ENCODE data around the gene CTU1. TPM values are rescaled to one million over a fixed set of nuclear protein-coding genes. Genes with fewer than 3 reads are reported as not detected.

Gene CTU1
- total and polyA plus RNA-seq, 2 donors (not counting 1 experiment from before 2014, with no cell fraction given): 8.1 to 8.4 TPM

GRCh38 chr19:51082611-51083010, 25.6 kb downstream of the CTU1 start, which contains the start of gene KLK14:
Gene KLK14, minus strand, starts transcription at chr19:51082887. Its CDS starts 273 bp downstream, at chr19:51082614.
- Histone ChIP-seq H3K79me2 (ENCODE audit: control insufficient read depth, insufficient read depth, low read length) (no peaks in the 10 kb centered on the region), H3K9me3 (ENCODE audit: control extremely low read depth in 1 of 3, control insufficient read depth in 2 of 3, insufficient read depth in 1 of 3, low read length in 2 of 3) (no peaks in the 10 kb centered on the region), H3K4me2 (replicated peaks; ENCODE audit: low read depth, low read length, poor library complexity, severe bottlenecking) (no peak within 1 kb of the TSS), H3K27me3 (replicated peaks in 1 of 4; ENCODE audit: control extremely low read depth in 1 of 4, control insufficient read depth in 3 of 4, insufficient read depth in 4 of 4, low read length in 3 of 4) (no peaks in the 10 kb centered on the region), H4K20me1 (ENCODE audit: control insufficient read depth, insufficient read depth, low read length, poor library complexity, severe bottlenecking) (no peaks in the 10 kb centered on the region), H3K4me1 (ENCODE audit: control insufficient read depth in 2 of 2, insufficient read depth in 2 of 2, low read length in 2 of 2) (no peaks in the 10 kb centered on the region), H3K4me3 (ENCODE audit: control extremely low read depth in 1 of 5, extremely low read depth in 1 of 5, insufficient read depth in 1 of 5, low read depth in 2 of 5, low read length in 4 of 5) (no peak within 1 kb of the TSS), H3K9ac (ENCODE audit: low read length) (no peak within 1 kb of the TSS), H3K27ac (ENCODE audit: low read length in 2 of 2) (no peak within 1 kb of the TSS), H3K36me3 (replicated peaks in 1 of 2; ENCODE audit: control extremely low read depth in 1 of 2, control insufficient read depth in 1 of 2, extremely low read depth in 1 of 2, insufficient read depth in 2 of 2, low read length in 1 of 2) (no peaks in the 10 kb centered on the region), H2AFZ (ENCODE audit: insufficient read depth, low read depth, low read length, poor library complexity, severe bottlenecking) (no peak within 1 kb of the TSS)
- no peaks in the 10 kb centered on the region for H3K9me3 Mint-ChIP-seq (ENCODE audit: insufficient read depth)
- no peak within 1 kb of the TSS for H3K4me3 Mint-ChIP-seq
- WGBS (ENCODE audit: insufficient coverage): 42% methylated on average over 4 of the region's 7 CpGs
- ATAC-seq (ENCODE audit: low read depth) (no peak), DNase-seq (no peak)
- ChIA-PET POLR2A (no interaction called here), CTCF (no interaction called here)
- TF ChIP-seq EZH2 (IDR thresholded peaks at IDR 0.05; ENCODE audit: borderline replicate concordance, insufficient read depth, low read depth, low read length, poor library complexity, severe bottlenecking): no peak
- TF ChIP-seq CTCF (IDR thresholded peaks at IDR 0.05): no peak
- peaks cover 13% of the 10 kb centered on the region for H3K27me3 Mint-ChIP-seq
- intact Hi-C loops (cut with micrococcal nuclease): no loop called here
- H3K27ac Mint-ChIP-seq: no peak within 1 kb of the TSS
- H3K4me1 Mint-ChIP-seq: no peaks in the 10 kb centered on the region

DNA sequence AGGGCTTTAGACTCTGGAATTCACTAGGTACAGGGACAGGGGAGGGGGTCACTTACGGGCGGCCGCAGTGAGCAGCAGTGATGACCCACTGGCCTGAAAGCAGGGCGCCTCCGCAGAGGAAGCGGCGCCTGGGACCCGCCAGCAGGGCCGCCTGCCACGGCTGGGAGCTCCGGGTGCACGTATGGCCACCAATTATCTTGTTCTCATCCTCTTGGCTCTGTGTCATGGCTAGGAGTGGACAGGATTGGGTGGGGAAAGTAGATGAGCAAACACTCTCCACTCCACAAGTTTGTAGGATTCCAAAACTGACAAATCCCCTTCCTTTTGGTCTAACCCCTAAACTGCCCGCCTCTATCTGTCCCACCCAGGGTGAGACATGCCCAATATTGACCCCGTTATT, 26.7 kb downstream of the CTU1 start:
- Mint-ChIP-seq H3K4me3 (no peak overlapping the region), H3K9me3 (ENCODE audit: insufficient read depth) (no peaks in the 10 kb centered on the region), H3K27ac (no peak overlapping the region), H3K4me1 (no peaks in the 10 kb centered on the region), H3K27me3 (peaks cover 13% of the 10 kb centered on the region)
- POLR2A ChIA-PET: no interaction called here
- Histone ChIP-seq H3K27ac (ENCODE audit: low read length in 2 of 2) (no peak overlapping the region), H3K79me2 (ENCODE audit: control insufficient read depth, insufficient read depth, low read length) (no peaks in the 10 kb centered on the region), H3K4me3 (ENCODE audit: control extremely low read depth in 1 of 5, extremely low read depth in 1 of 5, insufficient read depth in 1 of 5, low read depth in 2 of 5, low read length in 4 of 5) (no peak overlapping the region), H3K9ac (ENCODE audit: low read length) (no peak overlapping the region), H2AFZ (ENCODE audit: insufficient read depth, low read depth, low read length, poor library complexity, severe bottlenecking) (no peak overlapping the region), H4K20me1 (ENCODE audit: control insufficient read depth, insufficient read depth, low read length, poor library complexity, severe bottlenecking) (no peaks in the 10 kb centered on the region), H3K4me1 (ENCODE audit: control insufficient read depth in 2 of 2, insufficient read depth in 2 of 2, low read length in 2 of 2) (no peaks in the 10 kb centered on the region), H3K9me3 (ENCODE audit: control extremely low read depth in 1 of 3, control insufficient read depth in 2 of 3, insufficient read depth in 1 of 3, low read length in 2 of 3) (no peaks in the 10 kb centered on the region), H3K27me3 (replicated peaks in 1 of 4; ENCODE audit: control extremely low read depth in 1 of 4, control insufficient read depth in 3 of 4, insufficient read depth in 4 of 4, low read length in 3 of 4) (no peaks in the 10 kb centered on the region), H3K4me2 (replicated peaks; ENCODE audit: low read depth, low read length, poor library complexity, severe bottlenecking) (no peak overlapping the region), H3K36me3 (replicated peaks in 1 of 2; ENCODE audit: control extremely low read depth in 1 of 2, control insufficient read depth in 1 of 2, extremely low read depth in 1 of 2, insufficient read depth in 2 of 2, low read length in 1 of 2) (no peaks in the 10 kb centered on the region)
- ATAC-seq (ENCODE audit: low read depth): no peak
- TF ChIP-seq CTCF (IDR thresholded peaks at IDR 0.05) (no peak), EZH2 (IDR thresholded peaks at IDR 0.05; ENCODE audit: borderline replicate concordance, insufficient read depth, low read depth, low read length, poor library complexity, severe bottlenecking) (no peak)
- DNase-seq: no peak
- WGBS (ENCODE audit: insufficient coverage): 96% methylated on average over 12 of the region's 14 CpGs
- intact Hi-C loops (cut with micrococcal nuclease): no loop called here
- CTCF ChIA-PET: interaction anchor here (0.7 kb wide), 1 partner anchor 33 kb away, joined by 3 read pairs; no protein-coding TSS in a partner anchor

Data from B cell (primary cell).